GM19372 (cell line): ENCODE measurements around the gene CCDC85B.
A peak's percentile ranks its signal among the peaks of the same experiment; 100 is the strongest.

Experiments used
- ATAC-seq: cut with Tn5 transposase; IDR thresholded peaks from one replicate; pipeline ENCODE4 v1.9.1; 2021; ENCODE audit warnings: mild to moderate bottlenecking, low read depth, moderate library complexity; ENCODE audit not compliant: unreplicated experiment

The CCDC85B gene

DNA sequence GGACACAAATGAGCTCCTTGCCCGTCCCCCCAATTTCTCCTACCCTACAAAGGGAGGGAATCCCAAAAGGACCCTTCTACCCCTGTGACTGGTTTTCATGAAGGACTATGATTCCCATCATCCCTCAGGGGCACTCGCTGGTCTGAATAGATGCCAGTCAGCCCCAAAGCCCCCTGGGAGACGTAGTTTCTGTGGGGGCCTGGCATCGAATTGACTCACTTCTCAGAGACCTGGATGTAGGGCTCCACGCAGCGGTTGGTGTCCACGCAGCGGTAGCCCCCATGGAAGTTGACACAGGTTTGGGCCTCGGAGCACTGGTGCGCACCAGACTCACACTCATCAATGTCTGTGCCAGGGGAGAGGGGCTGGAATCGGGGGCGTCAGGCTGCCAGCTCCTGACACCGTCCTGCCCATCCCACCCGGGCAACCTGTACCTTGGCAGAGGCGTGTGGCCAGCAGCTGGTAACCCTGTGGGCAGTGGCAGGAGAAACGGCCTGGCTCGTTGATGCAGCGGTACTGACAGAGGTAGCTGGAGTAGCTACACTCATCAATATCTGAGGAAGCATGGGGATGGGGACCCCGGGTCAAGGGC is 22.3 kb upstream of the CCDC85B start:
- no peak for ATAC-seq

DNA sequence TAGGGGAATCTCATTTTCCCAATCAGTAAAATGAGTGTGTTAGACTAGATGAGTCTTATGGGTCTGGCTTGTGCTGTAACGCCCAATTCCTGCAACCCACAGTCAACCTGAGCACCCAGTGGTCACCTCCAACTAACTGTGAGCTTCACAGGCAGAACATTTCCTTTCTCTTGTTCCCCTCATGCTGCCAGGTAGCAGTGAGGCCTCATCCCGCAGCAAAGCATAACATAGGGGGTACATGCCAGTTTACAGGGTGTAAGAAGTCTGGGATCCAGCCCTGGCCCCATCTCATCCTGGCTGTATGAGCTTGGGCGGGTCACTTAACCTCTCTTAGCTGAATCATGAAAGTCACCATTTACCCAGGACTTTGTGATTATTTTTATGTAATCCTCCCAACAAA is 21.6 kb upstream of the CCDC85B start:
- no peak for ATAC-seq

DNA sequence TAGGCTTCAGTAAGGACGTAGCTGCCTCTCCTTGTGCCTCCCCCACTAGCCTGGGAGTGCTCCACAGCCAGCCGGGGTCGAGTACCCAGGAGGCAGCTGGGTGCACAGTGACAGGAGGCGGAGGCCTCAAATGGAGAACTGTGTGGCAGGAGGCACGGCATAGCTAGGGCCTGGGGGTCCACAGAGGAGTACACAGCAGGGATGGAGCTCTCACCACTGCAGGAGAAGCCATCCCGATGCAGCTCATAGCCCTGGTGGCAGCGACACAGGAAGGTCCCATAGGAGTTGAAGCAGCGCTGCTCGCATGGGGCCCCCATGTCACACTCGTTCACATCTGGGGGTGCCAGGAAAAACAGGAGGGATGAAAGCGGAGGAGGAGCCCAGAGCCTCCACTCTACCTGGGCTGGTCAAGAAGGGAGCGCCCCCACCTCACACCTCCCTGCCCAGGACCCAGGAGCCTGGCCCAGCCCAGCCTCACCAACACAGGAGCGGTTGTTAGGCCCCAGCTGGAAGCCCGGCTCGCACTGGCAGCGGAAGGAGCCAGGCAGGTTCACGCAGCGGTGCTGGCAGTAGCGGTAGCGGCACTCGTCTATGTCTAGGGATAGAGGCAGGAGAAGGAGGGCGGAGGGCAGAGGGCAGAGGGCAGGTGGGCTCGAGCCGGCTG is 20.7 kb upstream of the CCDC85B start:
- no peak for ATAC-seq

DNA sequence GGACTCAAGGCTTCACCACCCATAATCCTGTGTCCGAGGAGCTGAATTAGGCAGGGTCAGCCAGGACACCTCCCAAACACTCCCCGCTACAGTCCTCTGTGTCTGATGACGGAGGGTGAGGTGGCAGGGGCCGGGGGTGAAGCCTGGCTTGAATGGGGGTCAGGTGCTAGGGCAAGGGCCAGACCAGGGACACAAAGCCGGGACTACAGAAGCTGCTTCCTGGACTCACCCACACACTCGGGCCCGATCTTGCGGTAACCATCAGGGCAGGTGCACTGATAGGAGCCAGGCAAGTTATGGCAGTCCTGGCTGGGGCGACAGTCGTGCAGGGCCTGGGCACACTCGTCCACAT is 20.2 kb upstream of the CCDC85B start:
- no peak for ATAC-seq

DNA sequence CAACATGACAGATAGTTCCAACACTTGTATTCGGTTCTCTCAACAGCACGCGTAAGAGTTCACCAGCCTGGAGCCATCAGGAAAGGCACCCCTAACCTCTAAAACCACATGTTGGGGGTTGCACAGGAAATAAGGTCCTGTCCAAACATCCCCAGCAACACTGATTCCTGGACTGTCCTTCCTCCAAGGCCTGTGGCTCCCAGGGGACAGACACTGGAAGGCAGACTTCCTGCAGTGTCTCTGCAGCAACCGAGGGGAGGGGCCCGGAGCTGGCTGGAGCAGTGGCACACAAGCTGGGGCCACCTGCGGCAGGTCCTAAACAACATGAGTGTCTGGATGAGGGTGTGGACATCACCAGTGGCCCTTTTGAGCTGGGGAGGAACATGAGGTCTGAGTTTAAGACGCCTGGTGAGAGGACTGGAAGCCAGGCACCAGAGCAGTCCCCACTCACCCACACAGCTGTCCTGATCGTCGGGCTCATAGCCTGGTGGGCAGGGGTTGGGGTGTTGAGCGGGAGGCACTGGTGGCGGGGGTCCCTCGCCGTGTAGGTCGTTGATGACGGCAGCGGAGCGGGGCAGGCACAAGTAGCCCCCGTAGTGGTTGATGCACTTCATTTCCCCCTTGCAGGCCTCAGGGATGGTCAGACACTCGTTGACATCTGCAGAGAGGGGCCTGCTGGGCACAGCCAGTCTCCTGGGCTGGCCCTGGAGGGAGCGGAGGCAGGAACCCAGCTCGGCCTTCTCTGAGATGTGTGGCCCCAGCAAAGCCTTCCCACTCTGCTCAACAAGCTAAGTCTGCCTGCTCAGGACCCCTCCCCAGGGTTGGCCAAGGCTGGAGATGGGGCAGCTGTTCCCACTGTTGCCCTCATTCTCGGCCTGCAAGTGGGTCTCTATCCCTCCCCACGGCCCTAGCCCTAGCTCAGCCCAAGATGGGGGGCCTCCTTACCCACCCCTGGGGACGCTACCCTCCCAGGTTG is 19.5 kb upstream of the CCDC85B start:
- no peak for ATAC-seq

DNA sequence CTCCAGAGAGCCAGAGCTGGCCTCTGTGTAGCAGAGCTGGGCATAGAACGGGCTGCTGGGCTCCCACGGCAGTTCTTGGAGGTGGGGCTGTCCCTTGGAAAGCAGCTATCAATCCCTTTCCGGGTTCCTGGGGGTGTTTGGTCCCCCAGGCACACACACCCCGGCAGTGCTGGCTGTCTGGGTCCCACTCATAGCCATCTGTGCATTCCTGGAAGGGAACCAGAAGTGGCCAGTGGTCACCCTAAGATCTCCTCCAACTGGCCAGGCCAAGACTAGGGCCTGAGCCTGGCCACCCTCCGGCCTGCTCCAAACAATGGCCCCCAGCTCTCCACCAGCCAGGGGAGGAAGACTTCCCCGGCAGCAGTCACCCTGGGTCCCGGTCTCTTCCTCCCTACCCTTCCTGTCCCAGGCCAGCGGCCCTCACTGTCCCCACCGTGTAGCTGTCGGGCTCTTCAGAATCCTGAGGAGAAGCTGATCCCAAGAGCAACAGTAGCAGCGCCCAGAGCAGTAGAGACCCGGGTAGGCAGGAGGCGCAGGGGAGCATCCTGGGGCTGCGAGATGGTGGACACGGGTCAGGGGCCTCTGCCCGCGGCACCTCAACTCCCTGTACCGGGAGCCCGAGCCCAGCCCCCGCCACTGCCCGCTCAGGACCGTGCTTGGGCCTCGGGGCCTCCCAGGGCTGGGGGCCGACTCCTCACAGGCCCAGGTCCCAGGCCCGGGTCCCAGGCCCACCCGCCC is 18.5 kb upstream of the CCDC85B start:
- no peak for ATAC-seq

DNA sequence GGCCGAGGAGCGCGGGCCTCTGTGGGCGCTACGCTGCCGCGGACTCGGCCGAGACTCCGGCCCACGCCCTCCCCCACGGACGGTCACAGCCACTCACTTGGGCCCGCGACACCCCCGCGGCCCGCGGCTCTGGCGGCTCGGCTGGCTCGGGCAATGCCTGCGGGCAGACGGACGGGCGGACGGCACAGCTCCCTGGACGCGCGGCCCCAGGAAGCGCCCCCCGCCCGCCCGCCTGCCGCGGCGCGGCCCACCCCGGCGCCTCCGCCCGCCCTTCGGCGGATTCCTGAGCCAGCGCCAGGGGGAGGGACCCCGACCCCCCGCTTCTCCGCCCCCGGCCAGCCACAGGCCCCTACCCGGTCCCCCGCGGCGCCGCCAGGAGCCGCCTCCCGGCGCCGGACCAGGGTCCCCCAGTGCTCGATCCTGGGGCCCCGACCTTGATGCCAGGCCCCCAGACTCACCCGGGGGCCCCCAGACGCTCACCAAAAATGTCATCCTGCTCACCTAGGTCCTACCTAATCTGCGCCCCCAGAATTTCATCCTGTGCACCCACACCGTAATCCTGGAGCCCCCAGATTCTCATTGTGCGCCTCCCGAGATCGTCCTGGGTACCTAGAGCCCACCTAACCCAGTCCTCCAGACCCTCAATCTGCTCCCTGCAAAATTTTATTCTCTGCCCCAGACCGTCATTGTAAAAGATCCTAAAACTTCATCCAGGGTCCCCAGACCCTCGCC is 17.7 kb upstream of the CCDC85B start, which contains the start of gene EFEMP2:
Gene EFEMP2 (minus strand): TSS at position 215 of the 732 bp plus-strand sequence. CDS start 446 bp downstream, outside the sequence.
- no peak for ATAC-seq

DNA sequence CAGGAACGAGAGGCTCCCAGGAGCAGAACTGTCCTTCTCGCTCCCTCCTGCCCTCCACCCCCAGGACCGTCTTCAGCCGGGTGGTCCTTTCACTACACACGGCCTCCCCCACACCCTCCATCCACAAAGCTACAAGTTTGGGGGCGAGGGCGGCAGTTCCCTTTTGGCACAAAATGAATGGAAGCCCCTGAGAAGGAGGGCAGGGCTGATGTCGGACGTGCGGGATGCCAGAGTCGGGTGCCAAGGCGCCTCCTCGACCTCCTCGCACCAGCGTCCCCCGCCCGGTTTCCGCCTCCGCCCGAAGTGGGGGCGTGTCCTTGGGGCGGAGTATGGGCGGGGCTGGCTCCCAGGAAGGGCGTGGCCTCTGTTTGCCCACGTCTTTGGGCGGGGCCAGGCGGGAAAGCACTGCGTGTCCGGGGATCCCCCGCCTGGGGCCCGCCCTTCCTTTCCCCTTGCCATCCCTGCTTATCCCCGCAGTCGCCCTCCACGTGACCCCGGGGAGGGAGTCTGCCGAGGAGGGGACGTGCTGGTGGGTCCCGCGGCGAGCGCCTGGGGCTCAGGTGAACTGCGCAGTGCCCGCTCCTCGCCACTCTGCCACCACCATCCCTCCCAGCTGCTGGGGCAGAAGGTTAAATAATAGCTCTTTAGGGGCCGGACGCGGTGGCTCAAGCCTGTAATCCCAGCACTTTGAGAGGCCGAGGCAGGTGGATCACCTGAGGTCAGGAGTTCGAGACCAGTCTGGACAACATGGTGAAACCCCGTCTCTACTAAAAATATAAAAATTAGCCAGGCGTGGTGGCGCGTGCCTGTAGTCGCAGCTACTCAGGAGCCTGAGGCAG is 16.9 kb upstream of the CCDC85B start:
- peak; percentile 85 for ATAC-seq

DNA sequence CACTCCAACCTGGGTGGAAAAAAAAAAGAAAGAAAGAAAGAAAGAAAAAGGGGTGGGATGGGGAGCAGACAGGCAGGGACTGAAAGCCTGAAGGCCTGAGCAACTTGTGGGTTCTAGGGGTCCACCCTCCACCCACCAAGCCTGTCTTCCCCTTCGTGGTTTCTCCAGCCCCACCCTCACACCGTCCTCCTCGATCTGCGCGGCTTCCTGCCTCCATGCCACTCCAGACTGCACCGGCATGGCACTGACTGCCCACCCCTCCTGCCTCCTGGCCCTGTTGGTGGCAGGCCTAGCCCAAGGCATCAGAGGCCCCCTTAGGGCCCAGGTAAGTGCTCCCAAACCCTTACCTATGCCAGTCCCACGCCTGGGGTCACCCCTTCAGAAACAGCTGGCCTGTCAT is 10.9 kb upstream of the CCDC85B start, which contains the start of gene CTSW:
Gene CTSW (plus strand): TSS at position 221 of the 400 bp plus-strand sequence. CDS start 18 bp downstream, at position 239.
- no peak for ATAC-seq

DNA sequence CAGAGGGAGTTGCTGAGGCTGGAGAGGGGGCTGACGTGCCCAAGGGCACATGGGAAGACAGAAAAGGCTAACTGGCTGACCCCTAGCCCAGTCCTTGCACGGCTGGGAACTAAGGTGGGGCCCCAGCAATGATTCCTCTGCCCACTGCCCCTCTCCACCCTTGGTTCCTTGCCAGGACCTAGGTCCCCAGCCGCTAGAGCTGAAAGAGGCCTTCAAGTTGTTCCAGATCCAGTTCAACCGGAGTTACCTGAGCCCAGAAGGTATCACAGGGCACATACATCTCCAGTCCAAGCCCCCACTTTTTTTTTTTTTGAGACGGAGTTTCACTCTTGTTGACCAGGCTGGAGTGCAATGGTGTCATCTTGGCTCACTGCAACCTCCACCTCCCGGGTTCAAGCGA is 10.4 kb upstream of the CCDC85B start:
- no peak for ATAC-seq

DNA sequence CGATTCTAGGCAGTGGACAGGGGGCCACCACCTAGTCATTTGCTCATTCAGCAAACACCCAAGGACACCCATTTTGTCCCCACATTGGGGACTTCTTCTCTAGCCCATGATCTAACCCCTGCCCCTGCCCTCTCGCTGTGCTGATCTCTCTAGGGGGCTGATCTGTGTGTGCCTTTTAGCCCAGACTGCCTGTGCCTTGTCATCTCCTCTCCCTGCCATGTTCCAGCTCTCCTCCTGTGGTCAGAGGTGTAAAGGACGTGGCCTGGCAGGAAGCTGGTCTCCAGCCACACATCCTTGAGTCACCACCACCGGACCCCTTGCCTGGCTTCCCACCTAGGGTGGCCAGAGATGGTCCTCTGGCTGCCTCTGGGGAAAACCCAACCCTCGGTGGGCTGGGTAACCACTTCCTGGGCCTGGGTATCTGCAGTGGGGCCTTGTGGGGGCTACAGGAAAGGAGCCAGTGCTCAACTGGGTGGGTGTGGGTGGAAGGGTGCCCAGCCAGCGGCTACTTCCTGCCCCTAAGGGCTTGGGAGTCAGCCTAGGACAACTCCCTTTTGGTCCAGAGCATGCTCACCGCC is 9.5 kb upstream of the CCDC85B start:
- ATAC-seq = no peak

DNA sequence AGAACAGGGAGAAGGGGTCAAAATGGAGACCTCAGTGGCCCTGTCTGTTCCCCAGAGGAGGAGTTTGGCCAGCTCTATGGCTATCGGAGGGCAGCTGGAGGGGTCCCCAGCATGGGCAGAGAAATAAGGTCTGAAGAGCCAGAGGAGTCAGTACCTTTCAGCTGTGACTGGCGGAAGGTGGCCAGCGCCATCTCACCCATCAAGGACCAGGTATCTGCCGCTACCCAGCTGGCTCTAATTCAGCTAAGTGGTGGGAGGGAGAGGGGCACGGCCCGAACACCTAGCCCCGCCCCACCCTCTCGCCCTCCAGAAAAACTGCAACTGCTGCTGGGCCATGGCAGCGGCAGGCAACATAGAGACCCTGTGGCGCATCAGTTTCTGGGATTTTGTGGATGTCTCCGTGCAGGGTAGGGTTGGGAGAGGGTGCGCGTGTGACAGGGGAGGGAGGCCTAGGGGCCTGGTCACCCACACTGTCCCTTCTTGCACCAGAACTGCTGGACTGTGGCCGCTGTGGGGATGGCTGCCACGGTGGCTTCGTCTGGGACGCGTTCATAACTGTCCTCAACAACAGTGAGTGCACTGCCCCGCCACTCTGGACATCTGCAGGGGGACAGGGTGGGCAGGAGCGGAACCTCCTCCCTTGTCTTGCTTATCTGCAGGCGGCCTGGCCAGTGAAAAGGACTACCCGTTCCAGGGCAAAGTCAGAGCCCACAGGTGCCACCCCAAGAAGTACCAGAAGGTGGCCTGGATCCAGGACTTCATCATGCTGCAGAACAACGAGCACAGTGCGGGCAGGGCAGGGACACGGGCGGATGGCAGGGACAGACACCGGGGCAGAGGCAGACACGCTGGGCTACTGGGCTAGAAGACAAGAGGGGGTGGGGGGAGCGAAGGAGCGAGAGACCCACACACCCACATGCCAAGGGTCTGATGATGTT is 8.1 kb upstream of the CCDC85B start:
- ATAC-seq = no peak

DNA sequence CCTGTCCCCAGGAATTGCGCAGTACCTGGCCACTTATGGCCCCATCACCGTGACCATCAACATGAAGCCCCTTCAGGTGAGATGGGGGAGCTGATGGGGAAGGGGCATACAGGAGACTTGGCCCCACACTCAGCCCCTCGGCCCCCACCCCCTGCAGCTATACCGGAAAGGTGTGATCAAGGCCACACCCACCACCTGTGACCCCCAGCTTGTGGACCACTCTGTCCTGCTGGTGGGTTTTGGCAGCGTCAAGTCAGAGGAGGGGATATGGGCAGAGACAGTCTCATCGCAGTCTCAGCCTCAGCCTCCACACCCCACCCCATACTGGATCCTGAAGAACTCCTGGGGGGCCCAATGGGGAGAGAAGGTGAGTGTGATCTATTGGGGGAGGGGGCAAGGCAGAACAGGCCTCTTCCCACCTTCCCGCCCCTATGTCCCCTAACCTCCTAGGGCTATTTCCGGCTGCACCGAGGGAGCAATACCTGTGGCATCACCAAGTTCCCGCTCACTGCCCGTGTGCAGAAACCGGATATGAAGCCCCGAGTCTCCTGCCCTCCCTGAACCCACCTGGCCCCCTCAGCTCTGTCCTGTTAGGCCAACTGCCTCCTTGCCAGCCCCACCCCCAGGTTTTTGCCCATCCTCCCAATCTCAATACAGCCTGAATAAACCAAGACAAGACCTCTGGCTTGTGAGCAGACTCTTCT is 7.3 kb upstream of the CCDC85B start:
- no peak for ATAC-seq

DNA sequence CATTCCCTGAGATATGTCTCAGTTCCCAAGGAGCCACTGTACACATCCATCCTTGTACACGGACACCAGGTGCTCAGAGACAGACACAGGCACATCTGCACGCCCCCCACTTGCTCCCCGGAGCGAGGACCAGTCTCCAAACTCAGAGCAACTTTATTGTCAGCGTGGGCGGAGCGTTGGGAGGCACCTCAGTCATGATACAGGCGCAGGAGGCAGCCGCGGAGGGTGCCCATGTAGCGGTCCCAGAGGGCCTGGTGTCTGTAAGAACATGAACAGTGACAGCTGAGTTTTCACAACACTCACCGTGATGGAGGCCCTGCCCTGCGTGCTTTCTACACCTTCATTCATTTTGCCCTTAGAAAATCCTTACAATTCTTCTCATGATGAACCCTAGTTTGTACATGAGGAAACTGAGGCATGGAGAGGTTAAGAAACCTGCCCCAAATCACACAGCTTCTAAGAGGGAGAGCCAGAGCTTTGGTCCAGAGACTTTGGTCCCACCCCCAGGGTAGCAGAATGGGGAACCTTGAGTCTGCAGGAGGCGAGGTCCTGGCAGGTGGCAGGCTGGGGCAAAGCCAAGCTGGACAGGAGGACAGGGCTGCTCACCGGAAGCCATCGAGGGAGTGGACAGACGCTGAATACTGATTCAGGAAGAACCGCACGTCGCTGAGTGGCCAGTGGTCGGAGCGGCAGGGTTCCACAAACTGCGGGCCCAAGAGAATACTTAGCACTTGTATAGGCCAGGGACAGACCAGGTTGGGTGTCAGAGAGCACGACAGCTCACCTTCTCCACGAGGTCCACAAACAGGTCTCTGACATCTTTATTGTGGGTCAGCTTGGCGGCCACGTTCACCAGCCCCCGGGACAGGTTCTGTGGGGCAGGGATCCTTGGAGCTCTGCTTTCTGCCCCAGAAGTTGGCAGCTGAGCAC is 6.4 kb upstream of the CCDC85B start:
- ATAC-seq = no peak

DNA sequence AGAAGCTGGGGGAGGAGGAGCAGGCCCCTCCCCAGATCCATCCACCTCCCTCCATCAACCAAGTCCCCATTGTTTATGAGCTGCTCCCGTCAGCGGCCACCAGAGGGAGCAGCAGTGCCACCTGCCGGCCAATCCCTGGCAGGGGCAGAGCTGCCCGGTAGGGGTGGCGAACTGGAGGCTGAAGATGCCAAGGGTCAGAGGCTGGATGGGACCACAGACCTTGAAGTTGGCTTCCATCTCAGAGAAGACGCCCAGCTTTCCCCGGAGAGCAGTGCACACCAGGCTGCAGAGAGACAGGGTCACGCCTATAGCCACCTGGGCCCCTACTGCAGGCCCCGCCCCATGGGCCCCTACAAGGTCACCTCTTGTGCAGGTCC is 5.8 kb upstream of the CCDC85B start:
- no peak for ATAC-seq

DNA sequence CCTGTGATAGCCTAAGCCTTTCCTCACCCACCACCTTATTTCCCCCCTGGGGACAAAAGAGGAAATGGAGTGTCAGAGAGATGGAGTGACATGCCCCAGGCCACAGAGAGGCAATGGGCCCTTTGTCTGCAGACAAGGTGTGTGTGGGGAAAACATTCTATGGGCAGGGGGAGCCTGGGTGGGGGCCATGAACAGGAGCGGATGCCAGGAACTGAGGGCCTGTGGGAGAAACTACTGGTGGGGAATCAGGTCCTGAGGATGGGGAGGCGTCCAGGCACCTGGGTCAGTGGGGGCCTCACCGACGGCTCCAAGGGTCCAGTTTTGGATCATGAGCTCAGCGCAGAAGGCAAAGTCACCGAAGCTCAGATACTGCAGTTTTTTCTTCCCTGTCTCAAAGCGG is 5.2 kb upstream of the CCDC85B start:
- no peak for ATAC-seq
